ENCODE results near the gene TRPM1.

GRCh38 chr15:30990036-30990435 lies 111.5 kb downstream of the TRPM1 start:
- TF ChIP-seq POLR2A (IDR thresholded peaks at IDR 0.05), result peak in 1 of 2 donors; percentile 17
- peak in 2 of 6 experiments; percentile 19 to 36 for TF ChIP-seq CTCF (IDR thresholded peaks at IDR 0.05)
